MCF 10A (cell line): Measurements from ENCODE around the gene SLC31A2. TPM values are rescaled to one million over a fixed set of nuclear protein-coding genes. Genes with fewer than 3 reads are reported as not detected.

Experiments
- BruUV-seq: library from RNA; stranded (reverse); fragments of 400-500 nt; replicated peaks from 2 replicates; lab custom pipeline; 2021; lab: Mats Ljungman, UMichigan
- CTCF ChIA-PET: fragments of 300-600 bp; sonication (Branson Sonifier 250); formaldehyde crosslinking; extraction: SDS; loops from one replicate; lab custom pipeline; 2021; ENCODE audit warnings: antibody characterized with exemption, inconsistent platforms; lab: Yijun Ruan, JAX
- POLR2A ChIA-PET: fragments of 300-600, 350-650 bp; sonication (Branson Sonifier 250); formaldehyde crosslinking; extraction: SDS; loops from one replicate; lab custom pipeline; 2020; ENCODE audit warnings: antibody characterized with exemption, inconsistent platforms; lab: Yijun Ruan, JAX
- DNase-seq: peaks from one replicate; pipeline ENCODE4 v3.0.0-alpha.2; 2018; ENCODE audit not compliant: unreplicated experiment
- H3K27ac Mint-ChIP-seq: one replicate; pipeline ENCODE4 v1.8.0; 2022; ENCODE audit warnings: mild to moderate bottlenecking, low read depth, mixed read lengths; ENCODE audit not compliant: unreplicated experiment
- H3K27me3 Mint-ChIP-seq: one replicate; pipeline ENCODE4 v1.8.0; 2022; ENCODE audit warnings: mixed read lengths; ENCODE audit not compliant: insufficient read depth, unreplicated experiment
- H3K36me3 Mint-ChIP-seq: one replicate; pipeline ENCODE4 v1.8.0; 2022; ENCODE audit warnings: mild to moderate bottlenecking, moderate library complexity, mixed read lengths; ENCODE audit not compliant: insufficient read depth, unreplicated experiment
- H3K4me1 Mint-ChIP-seq: one replicate; pipeline ENCODE4 v1.8.0; 2022; ENCODE audit warnings: mixed read lengths; ENCODE audit not compliant: insufficient read depth, unreplicated experiment
- H3K4me3 Mint-ChIP-seq: one replicate; pipeline ENCODE4 v1.8.0; 2022; ENCODE audit warnings: mild to moderate bottlenecking, moderate library complexity, mixed read lengths; ENCODE audit not compliant: unreplicated experiment
- H3K9me3 Mint-ChIP-seq: one replicate; pipeline ENCODE4 v1.8.0; 2022; ENCODE audit warnings: mixed read lengths; ENCODE audit not compliant: unreplicated experiment
- intact Hi-C: fragments of 100-400 bp; cut with micrococcal nuclease; formaldehyde crosslinking; loops from 2 replicates; pipeline ENCODE4 v1.14.1; 2022
- total RNA-seq: library from RNA; stranded (reverse); gene quantifications from 2 replicates; pipeline ENCODE4 v1.2.3, GENCODE V29; 2022
- TF ChIP-seq, protein P1 (sequence below): fragments of 200-600 bp; IDR thresholded peaks from one replicate; pipeline ENCODE4 v1.8.0; 2022; ENCODE audit warnings: antibody characterized with exemption, mild to moderate bottlenecking; ENCODE audit not compliant: unreplicated experiment

Gene SLC31A2
- total RNA-seq, 1 experiment from 2014 or later: 16.1 TPM

- ChIA-PET CTCF (interaction anchor here (0.7 to 4.2 kb wide), 6 partner anchors 15 to 117 kb away, joined by 3 to 30 read pairs (median 4); no protein-coding TSS in a partner anchor), POLR2A (interaction anchor here (0.6 to 4.6 kb wide), 5 partner anchors 34 to 1260 kb away, joined by 3 to 50 read pairs (median 9); partner anchors contain the start of genes FKBP15 and SLC31A1)
- H3K27me3 Mint-ChIP-seq: no peaks in the 10 kb centered on the region
- H3K4me3 Mint-ChIP-seq: peak overlapping the region; percentile 65
- intact Hi-C loops: no loop called here
- peaks cover 11% of the 10 kb centered on the region for H3K36me3 Mint-ChIP-seq
- peak; percentile 59 for DNase-seq
- peaks cover 27% of the 10 kb centered on the region for H3K4me1 Mint-ChIP-seq
- no TSS peak for BruUV-seq
- peak overlapping the region; percentile 50 for H3K27ac Mint-ChIP-seq
- H3K9me3 Mint-ChIP-seq: no peaks in the 10 kb centered on the region
- TF ChIP-seq, protein P1, sequence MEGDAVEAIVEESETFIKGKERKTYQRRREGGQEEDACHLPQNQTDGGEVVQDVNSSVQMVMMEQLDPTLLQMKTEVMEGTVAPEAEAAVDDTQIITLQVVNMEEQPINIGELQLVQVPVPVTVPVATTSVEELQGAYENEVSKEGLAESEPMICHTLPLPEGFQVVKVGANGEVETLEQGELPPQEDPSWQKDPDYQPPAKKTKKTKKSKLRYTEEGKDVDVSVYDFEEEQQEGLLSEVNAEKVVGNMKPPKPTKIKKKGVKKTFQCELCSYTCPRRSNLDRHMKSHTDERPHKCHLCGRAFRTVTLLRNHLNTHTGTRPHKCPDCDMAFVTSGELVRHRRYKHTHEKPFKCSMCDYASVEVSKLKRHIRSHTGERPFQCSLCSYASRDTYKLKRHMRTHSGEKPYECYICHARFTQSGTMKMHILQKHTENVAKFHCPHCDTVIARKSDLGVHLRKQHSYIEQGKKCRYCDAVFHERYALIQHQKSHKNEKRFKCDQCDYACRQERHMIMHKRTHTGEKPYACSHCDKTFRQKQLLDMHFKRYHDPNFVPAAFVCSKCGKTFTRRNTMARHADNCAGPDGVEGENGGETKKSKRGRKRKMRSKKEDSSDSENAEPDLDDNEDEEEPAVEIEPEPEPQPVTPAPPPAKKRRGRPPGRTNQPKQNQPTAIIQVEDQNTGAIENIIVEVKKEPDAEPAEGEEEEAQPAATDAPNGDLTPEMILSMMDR: no peak
These were observed 1.9 kb downstream of the SLC31A2 start for GRCh38 chr9:113152699-113153098.

- no peak for DNase-seq
- no peaks in the 10 kb centered on the region for H3K27me3 Mint-ChIP-seq
- no peaks in the 10 kb centered on the region for H3K9me3 Mint-ChIP-seq
- H3K4me3 Mint-ChIP-seq: no peak overlapping the region
- H3K4me1 Mint-ChIP-seq: peaks cover 31% of the 10 kb centered on the region
- TF ChIP-seq, protein P1: no peak
- CTCF ChIA-PET: interaction anchor here (0.6 to 1.6 kb wide), 4 partner anchors 23 to 244 kb away, joined by 3 to 4 read pairs (median 3); no protein-coding TSS in a partner anchor
- POLR2A ChIA-PET: interaction anchor here (1.6 to 4.6 kb wide), 4 partner anchors 33 to 121 kb away, joined by 4 to 50 read pairs (median 24); partner anchors contain the start of genes FKBP15 and SLC31A1
- peaks cover 20% of the 10 kb centered on the region for H3K36me3 Mint-ChIP-seq
- BruUV-seq: no TSS peak
- H3K27ac Mint-ChIP-seq: peak overlapping the region; percentile 52
- intact Hi-C loops: no loop called here
These were observed 2.8 kb downstream of the SLC31A2 start for GRCh38 chr9:113153599-113153998.

DNA sequence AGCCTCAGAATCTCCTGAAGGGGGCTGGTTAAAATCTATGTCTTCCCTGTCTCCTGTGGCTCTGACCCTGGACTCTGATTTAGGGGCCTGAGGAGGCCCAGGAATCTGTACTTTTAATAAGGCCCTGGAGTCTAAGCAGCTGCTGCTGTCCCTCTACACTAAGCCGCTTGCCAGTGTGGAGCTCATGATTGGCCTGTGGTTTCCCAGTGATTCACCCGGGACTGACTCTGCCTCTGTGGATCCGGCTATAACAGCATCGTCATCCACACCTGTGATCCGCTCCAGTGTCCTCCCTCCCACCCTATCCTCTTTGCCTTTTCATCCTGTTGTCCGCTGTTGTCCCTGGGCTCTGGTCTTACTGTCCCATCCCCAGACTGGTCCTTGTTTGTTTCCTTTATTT, 3.7 kb downstream of the SLC31A2 start:
- TF ChIP-seq, protein P1: no peak
- Mint-ChIP-seq H3K9me3 (no peaks in the 10 kb centered on the region), H3K36me3 (peaks cover 26% of the 10 kb centered on the region), H3K4me1 (peaks cover 34% of the 10 kb centered on the region), H3K4me3 (no peak overlapping the region), H3K27me3 (no peaks in the 10 kb centered on the region), H3K27ac (peak overlapping the region; percentile 52)
- peak; percentile 33 for DNase-seq
- ChIA-PET CTCF (interaction anchor here (0.6 kb wide), 1 partner anchor 245 kb away, joined by 3 read pairs; no protein-coding TSS in a partner anchor), POLR2A (interaction anchor here (0.6 to 4.1 kb wide), 4 partner anchors 8 to 66 kb away, joined by 3 to 38 read pairs (median 10); partner anchors contain the start of genes FKBP15 and SLC31A1)
- intact Hi-C loops: no loop called here
- no TSS peak for BruUV-seq

DNA sequence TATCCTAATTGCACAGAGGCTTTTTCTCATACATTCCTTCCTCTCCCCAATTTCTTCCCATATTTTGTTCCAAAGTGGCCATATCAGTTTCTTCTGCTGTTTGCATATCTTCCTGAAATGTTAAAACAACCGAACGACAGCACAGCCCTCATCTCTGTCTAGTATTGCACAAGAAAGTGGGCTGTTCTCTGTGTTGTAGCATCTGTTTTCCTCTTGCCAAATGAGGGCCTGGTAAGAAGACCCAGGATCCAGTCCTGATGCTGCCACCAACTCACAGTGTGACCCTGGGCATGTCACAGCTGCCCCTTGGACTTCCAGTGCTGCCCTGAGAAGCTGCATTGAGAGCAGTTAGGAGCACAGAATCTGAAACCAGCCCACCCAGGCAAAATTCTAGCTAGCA, 4.1 kb downstream of the SLC31A2 start:
- Mint-ChIP-seq H3K4me1 (peaks cover 34% of the 10 kb centered on the region), H3K27ac (peak overlapping the region; percentile 52), H3K27me3 (no peaks in the 10 kb centered on the region), H3K9me3 (no peaks in the 10 kb centered on the region), H3K36me3 (peaks cover 31% of the 10 kb centered on the region), H3K4me3 (no peak overlapping the region)
- no peak for DNase-seq
- CTCF ChIA-PET: interaction anchor here (1.1 kb wide), 1 partner anchor 20 kb away, joined by 3 read pairs; no protein-coding TSS in a partner anchor
- no TSS peak for BruUV-seq
- intact Hi-C loops: no loop called here
- POLR2A ChIA-PET: interaction anchor here (1.2 to 2.6 kb wide), 2 partner anchors 8 to 66 kb away, joined by 3 to 16 read pairs; partner anchors contain the start of genes FKBP15 and SLC31A1
- TF ChIP-seq, protein P1: no peak
